Motor neuron (in vitro differentiated cells): ENCODE results near the gene HMGN5. TPM values are rescaled to one million over a fixed set of nuclear protein-coding genes. Genes with fewer than 3 reads are reported as not detected.

Experiments
- ATAC-seq, 8 experiments: fragments of 200-7000 bp; cut with Tn5 transposase; replicated peaks in 6 of 8; 2 replicates each; pipeline ENCODE4 v1.8.0; 2021; ENCODE audit warnings: mild to moderate bottlenecking in 8 of 8, moderate library complexity in 8 of 8
- H3K27ac ChIP-seq, 2 donors: fragments of 250-450 bp; sonication (Bioruptor Pico); 2 replicates each; pipeline ENCODE4 v1.9.0; 2021; ENCODE audit warnings: antibody characterized with exemption in 2 of 2, mild to moderate bottlenecking in 2 of 2, moderate library complexity in 1 of 2
- H3K4me1 ChIP-seq, 2 donors: fragments of 250-450 bp; sonication (Bioruptor Pico); replicated peaks in 1 of 2; 2 replicates each; pipeline ENCODE4 v1.6.1; 2021; ENCODE audit warnings: antibody characterized with exemption in 2 of 2, mild to moderate bottlenecking in 2 of 2, moderate library complexity in 1 of 2
- H3K4me3 ChIP-seq, 5 donors: fragments of 250-450 bp; sonication (Bioruptor Pico); 2 replicates each; pipeline ENCODE4 v1.9.0; 2021; ENCODE audit warnings: antibody characterized with exemption in 5 of 5, mild to moderate bottlenecking in 5 of 5, moderate library complexity in 4 of 5
- WGBS, 10 experiments: fragments of 450-650 bp; shearing (Covaris generic); methylation state at CpG; one replicate each; pipeline ENCODE4 v1.0.0; 2022; 5-methylcytosine and 5-hydroxymethylcytosine counted together
- in situ Hi-C, 9 experiments: fragments of 400-800 bp; cut with MboI; loops; one replicate each; pipeline ENCODE4 v1.15.0; 2021; ENCODE audit warnings: low sequenced_read_pairs in 9 of 9, low pct_unique_long_range_greater_than_20kb in 2 of 9; ENCODE audit not compliant: unreplicated experiment in 9 of 9
- total RNA-seq, 8 experiments: library from RNA; unstranded; fragments of 300-600 nt; gene quantifications; 2 replicates each; pipeline versions ENCODE4 v1.2.3 to v1.2.4, GENCODE V29; 2022

Gene HMGN5, protein sequence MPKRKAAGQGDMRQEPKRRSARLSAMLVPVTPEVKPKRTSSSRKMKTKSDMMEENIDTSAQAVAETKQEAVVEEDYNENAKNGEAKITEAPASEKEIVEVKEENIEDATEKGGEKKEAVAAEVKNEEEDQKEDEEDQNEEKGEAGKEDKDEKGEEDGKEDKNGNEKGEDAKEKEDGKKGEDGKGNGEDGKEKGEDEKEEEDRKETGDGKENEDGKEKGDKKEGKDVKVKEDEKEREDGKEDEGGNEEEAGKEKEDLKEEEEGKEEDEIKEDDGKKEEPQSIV
- total RNA-seq, result 10 to 100 TPM in 1 of 8 experiments, 1 to 10 TPM in 7; 1.5 to 15.3 (median 2.3) TPM

DNA sequence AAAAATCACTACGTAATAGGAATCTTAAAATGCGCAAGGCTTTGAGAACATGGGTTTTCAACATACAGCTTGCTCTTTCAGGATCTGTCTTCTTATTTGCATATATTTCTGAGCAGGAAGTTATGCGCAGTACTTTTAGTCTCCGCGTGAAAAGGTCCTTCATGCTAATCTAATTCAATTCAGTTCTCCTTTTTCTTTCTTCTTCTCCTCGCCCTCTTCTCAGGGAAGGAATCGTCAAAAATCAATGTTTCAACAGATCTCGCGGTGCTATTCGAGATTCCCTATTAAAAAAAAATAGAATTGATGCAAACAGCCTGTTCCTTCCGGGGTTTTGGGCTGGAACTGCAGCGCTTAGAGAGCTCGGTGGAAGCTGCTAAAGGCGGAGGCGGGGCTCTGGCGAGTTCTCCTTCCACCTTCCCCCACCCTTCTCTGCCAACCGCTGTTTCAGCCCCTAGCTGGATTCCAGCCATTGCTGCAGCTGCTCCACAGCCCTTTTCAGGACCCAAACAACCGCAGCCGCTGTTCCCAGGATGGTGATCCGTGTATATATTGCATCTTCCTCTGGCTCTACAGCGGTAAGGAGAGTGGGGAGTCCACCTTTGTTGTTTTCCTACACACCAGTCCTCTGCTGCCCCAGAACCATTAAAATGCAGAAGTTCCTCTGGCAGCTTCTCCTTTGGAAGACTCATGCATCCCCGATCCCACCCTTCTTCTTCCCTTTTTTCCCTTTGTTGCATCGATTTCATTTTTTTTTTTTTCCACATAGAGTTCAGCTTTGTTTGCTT lies at the start of gene HMGN5, which contains the start of gene SH3BGRL:
Gene HMGN5, minus strand, starts transcription at position 243 of the 785 bp plus-strand sequence. CDS start 80,364 bp downstream, outside the sequence.
Gene SH3BGRL, plus strand, starts transcription at position 432 of the 785 bp plus-strand sequence. Its CDS starts 99 bp downstream, at position 531.
- 0 to 13% (median 0%) methylated on average over 1 to 19 of the region's 23 CpGs; no CpG with 5 or more reads in 4 of the 10 experiments for WGBS, 10 experiments
- ATAC-seq, result peak; percentile 92 to 100 (median 100)
- peak within 1 kb of the TSS; percentile 72 to 90 for H3K27ac ChIP-seq
- peak within 1 kb of the TSS; percentile 62 to 94 (median 64) for H3K4me3 ChIP-seq
- H3K4me1 ChIP-seq, result no peaks in the 10 kb centered on the region
- in situ Hi-C loops, result no loop called here

DNA sequence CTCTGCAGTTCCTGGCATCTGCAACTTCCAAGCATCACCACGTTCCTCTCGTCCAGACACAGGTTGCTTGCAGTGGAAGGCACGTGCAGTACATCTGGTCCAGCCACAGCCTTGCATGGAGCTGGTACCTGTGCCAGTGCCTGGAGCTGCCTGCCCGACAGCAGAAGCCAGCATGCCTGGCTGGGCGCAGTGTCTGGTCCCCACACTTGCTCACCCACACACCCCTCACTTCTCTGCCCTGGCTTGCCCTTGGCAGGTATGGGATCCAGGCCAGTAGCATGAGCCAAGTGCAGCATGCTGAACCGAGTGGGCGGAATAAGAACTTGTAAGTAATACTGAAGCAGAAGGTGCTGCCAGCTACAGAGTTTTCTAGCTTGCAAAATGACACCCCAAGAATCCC lies 40.0 kb upstream of the HMGN5 start:
- no peak overlapping the region for H3K27ac ChIP-seq
- in situ Hi-C loops, result no loop called here
- H3K4me3 ChIP-seq, result no peak overlapping the region
- H3K4me1 ChIP-seq, result no peaks in the 10 kb centered on the region
- WGBS, 10 experiments, result 78 to 100% methylated on average over 1 to 4 of the region's 7 CpGs; no CpG with 5 or more reads in 8 of the 10 experiments
- no peak for ATAC-seq

DNA sequence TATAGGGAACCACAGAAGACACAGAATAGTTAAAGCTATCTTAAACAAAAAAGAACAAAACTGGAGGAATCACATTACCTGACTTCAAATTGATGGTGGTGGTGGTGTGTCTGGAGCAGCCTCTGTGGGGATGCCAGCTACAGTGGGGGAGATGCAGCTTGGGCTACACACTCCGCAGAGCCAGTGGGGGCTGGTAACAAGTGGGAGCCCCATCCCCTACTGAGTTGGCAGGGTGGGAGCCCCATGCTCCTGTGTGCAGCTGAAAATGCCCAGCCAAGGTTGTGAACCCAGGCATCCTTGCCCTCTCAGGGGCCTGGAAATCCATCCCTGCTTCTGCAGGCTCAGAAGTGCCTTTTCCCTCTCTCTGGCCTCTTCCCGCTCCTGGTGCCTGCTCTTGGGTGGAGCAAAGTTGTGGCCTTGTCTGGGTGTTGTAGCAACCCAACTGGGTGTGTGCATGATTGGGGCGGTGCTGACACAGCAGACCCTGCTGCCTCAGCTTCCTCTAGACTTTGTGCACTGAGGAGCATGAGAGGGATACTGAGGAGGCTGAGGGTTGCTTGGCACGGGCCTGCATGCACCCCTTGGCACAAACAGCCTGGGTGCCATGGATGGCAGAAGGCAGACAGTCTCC lies 39.1 kb upstream of the HMGN5 start:
- in situ Hi-C loops, result no loop called here
- 40 to 100% (median 57%) methylated on average over 1 to 4 of the region's 4 CpGs; no CpG with 5 or more reads in 7 of the 10 experiments for WGBS, 10 experiments
- no peak overlapping the region for H3K27ac ChIP-seq
- H3K4me1 ChIP-seq, result no peaks in the 10 kb centered on the region
- H3K4me3 ChIP-seq, result no peak overlapping the region
- peak in 2 of 8 experiments; percentile 64 to 89 for ATAC-seq

DNA sequence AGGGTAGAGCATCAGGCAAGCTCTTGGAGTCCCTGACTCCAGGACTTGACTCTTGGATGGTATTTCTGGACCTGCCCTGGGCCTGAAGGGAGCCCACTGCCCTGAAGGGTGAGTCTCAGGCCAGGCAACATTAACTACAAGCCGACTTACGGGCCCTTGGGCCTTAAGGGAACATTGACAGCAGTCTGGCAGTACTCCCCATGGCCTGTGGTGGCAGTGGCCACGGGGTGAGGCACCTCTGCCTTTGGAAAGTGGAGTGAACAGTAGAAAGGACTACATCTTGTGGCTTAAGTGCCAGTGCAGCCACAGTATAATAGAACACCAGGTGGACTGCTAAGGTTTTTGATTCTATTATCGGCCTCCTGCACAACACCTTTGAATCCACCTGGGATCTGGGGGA lies 36.5 kb upstream of the HMGN5 start:
- 60 to 87% methylated on average over 2 to 3 of the region's 4 CpGs; no CpG with 5 or more reads in 8 of the 10 experiments for WGBS, 10 experiments
- in situ Hi-C loops, result no loop called here
- no peak overlapping the region for H3K4me3 ChIP-seq
- no peak for ATAC-seq
- H3K27ac ChIP-seq, result no peak overlapping the region
- no peaks in the 10 kb centered on the region for H3K4me1 ChIP-seq

DNA sequence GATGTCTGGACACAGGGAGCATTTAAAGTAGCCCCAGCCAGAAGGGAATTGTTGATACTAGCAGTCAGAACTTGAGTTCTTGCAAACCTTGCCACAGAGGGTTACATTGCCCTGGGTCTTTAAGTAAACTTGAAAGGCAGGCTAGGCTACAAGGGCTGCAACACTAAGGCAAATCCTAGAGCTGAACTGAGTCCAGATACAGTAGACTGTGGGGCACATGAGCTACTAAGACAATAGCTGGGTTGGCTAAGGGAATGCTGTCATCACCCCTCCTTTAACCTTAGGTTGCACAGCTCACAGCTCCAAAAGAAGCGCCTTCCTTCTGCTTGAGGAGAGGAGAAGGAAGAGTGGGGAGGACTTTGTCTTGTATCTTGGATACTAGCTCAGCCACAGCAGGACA lies 35.8 kb upstream of the HMGN5 start:
- no peak overlapping the region for H3K4me3 ChIP-seq
- in situ Hi-C loops, result no loop called here
- no peak for ATAC-seq
- WGBS, 10 experiments, result 67% methylated on average over 1 of the region's 1 CpG; no CpG with 5 or more reads in 9 of the 10 experiments
- H3K4me1 ChIP-seq, result no peaks in the 10 kb centered on the region
- H3K27ac ChIP-seq, result no peak overlapping the region

DNA sequence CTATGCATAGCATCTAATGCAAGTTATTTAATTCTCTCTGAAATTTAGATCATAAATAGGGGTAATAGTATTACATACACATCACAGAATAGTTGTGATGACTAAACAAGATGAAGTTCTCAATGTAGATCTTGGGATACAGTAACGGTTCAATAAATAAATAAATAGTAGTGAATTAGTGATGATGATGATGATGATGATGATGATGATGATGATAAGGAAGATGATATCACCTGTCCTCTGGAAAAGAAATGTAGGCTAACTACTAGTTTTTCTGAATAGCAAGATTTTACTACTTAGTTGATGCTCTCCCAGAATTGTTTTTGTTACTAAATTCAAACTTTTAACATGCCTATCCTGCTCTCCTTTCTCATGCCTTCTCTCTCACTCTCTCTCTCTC lies 30.5 kb upstream of the HMGN5 start:
- in situ Hi-C loops, result no loop called here
- Histone ChIP-seq H3K27ac (no peak overlapping the region), H3K4me3 (no peak overlapping the region), H3K4me1 (no peaks in the 10 kb centered on the region)
- ATAC-seq, result no peak
- WGBS, 10 experiments, result 43 to 100% (median 80%) methylated on average over 1 of the region's 1 CpG; no CpG with 5 or more reads in 6 of the 10 experiments

DNA sequence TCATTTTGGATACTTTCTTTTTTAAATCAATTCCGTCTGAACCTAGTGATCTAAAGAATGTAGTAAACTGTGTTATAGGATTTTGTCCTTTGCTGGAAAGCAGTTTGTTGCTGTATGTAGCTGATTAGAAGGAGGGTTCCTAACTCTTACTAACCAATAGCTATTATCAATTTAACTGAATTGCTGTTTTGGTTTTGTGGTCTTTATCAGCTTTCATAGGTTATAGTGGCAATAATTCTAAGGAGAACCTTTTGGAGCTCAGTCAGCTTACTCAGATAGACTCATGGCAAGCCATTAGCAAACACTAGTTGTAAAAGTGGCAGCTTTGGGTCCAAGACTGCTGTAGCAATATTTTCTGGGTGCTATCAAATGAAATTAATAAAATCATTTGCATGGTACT lies 29.8 kb upstream of the HMGN5 start:
- Histone ChIP-seq H3K4me1 (no peaks in the 10 kb centered on the region), H3K4me3 (no peak overlapping the region), H3K27ac (no peak overlapping the region)
- 22 to 100% (median 80%) methylated on average over 1 of the region's 1 CpG; no CpG with 5 or more reads in 6 of the 10 experiments for WGBS, 10 experiments
- in situ Hi-C loops, result no loop called here
- no peak for ATAC-seq

DNA sequence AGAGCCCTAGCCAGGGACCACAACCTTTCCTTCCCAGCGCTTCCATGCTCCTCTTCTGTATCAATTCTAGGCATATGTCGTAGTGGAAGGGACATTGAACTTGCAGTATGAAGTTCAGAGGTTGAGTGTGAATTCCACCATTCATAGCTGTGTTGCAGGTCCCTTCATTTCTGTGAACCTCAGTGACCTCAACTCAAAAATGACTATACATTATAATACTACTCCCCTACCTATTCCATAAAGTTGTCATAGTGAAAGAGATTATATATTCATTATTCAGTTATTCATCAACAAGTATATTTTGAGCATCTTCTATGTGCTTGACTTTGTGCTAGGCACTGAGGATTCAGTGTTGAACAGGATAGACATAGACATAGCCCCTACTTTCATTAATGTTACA lies 28.2 kb upstream of the HMGN5 start:
- ATAC-seq, result no peak
- no peak overlapping the region for H3K4me3 ChIP-seq
- 50 to 100% (median 80%) methylated on average over 1 of the region's 2 CpGs; no CpG with 5 or more reads in 7 of the 10 experiments for WGBS, 10 experiments
- no peaks in the 10 kb centered on the region for H3K4me1 ChIP-seq
- in situ Hi-C loops, result no loop called here
- H3K27ac ChIP-seq, result no peak overlapping the region

DNA sequence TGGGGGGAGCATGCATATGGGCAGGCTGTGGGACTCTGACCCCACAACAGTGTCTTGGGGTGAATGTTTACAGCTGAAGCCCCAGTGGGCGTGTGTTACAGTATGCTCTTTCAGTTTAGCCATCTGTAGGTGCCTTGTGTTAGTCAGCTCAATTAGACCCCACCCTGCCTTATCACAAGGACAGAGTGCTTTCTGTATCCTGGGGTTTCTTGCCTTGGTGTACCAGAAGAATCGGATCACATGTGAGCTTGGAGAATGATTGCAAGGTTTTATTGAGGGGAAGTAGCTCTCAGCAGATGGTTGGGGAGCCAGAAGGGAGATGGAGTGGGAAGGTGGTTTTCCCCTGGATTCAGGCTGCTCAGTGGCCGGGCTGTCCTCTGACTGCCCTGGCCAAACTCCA lies 27.5 kb upstream of the HMGN5 start:
- no peaks in the 10 kb centered on the region for H3K4me1 ChIP-seq
- ATAC-seq, result no peak
- in situ Hi-C loops, result no loop called here
- 41 to 100% methylated on average over 1 to 2 of the region's 3 CpGs; no CpG with 5 or more reads in 8 of the 10 experiments for WGBS, 10 experiments
- H3K4me3 ChIP-seq, result no peak overlapping the region
- no peak overlapping the region for H3K27ac ChIP-seq

DNA sequence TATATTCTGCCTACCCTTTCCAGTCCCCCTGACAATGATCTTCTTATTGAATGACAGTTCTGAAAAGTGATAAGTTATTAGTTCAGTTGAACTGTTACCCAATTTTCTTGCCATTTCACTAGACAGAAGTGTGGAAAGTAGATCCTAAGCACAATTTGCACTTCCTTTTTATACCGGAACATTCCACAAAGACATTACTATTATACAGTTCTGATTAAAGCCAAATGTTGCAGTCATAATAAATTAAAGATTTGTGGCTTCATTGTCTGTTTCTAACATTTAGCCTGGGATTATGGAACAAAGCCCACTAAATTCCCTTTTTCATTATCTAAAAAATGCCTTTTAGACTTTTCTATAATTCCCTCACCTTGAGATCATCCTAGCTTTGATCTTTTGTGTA lies 14.0 kb upstream of the HMGN5 start:
- Histone ChIP-seq H3K4me1 (no peaks in the 10 kb centered on the region), H3K4me3 (no peak overlapping the region), H3K27ac (no peak overlapping the region)
- ATAC-seq, result no peak
- WGBS, 10 experiments, result 18 to 100% (median 71%) methylated on average over 1 of the region's 1 CpG; no CpG with 5 or more reads in 5 of the 10 experiments
- in situ Hi-C loops, result no loop called here

DNA sequence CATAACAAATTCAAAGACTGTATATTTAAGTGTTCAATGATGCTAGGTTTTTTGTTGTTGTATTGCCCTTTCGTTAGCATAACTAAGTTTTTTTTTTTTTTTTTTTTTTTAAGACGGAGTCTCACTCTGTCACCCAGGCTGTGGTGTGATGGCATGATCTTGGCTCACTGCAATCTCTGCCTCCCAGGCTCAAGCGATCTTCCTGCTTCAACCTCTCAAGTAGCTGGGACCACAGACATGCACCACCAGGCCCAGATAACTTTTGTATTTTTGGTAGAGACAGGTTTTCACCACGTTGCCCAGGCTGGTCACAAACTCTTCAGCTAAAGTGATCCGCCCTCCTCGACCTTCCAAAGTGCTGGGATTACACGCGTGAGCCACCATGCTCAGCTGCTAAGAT lies 7.2 kb upstream of the HMGN5 start:
- Histone ChIP-seq H3K4me3 (no peak overlapping the region), H3K27ac (no peak overlapping the region), H3K4me1 (no peaks in the 10 kb centered on the region)
- in situ Hi-C loops, result no loop called here
- ATAC-seq, result no peak
- 40 to 100% (median 85%) methylated on average over 1 to 4 of the region's 8 CpGs; no CpG with 5 or more reads in 4 of the 10 experiments for WGBS, 10 experiments

DNA sequence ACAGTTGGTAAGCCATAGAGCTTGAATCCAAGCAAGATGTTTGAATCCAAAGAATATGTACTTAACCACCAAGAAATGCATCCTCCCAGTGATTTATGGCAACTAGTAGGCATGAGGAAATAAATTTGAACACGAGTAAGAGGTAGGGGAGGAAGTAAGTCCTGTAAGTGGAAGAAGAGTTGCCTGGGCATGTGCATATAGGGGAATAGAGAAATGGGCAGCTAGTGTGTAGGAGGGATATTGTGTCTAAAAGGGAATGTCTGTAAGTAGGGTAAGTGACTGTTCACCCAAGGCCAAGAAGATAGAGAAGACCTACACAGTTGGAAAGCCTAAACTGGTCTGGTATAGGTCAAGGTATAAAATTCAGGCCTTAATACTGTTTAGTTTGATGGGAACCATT lies 4.8 kb upstream of the HMGN5 start:
- no peak overlapping the region for H3K27ac ChIP-seq
- ATAC-seq, result no peak
- in situ Hi-C loops, result no loop called here
- H3K4me1 ChIP-seq, result no peaks in the 10 kb centered on the region
- WGBS, 10 experiments, result 20 to 56% (median 38%) methylated on average over 1 of the region's 1 CpG; no CpG with 5 or more reads in 7 of the 10 experiments
- no peak overlapping the region for H3K4me3 ChIP-seq

DNA sequence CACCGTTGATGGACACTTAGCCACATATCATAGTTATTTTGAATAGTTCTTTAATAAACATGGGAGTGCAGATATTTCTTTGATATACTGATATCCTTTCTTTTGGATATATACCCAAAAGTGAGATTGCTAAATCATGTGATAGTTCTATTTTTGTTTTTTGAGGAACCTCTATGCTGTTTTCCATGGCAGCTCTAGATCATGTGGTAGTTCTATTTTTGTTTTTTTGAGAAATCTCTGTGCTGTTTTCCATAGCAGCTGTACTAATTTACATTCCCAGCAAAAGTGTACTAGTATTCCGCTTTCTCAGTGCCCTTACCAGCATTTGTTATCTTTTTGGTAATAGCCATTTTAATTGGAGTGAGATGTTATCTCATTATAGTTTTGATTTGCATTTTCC lies 3.8 kb upstream of the HMGN5 start:
- no peak for ATAC-seq
- 36 to 100% (median 90%) methylated on average over 1 to 2 of the region's 2 CpGs; no CpG with 5 or more reads in 5 of the 10 experiments for WGBS, 10 experiments
- H3K4me1 ChIP-seq, result no peaks in the 10 kb centered on the region
- in situ Hi-C loops, result no loop called here
- H3K4me3 ChIP-seq, result no peak overlapping the region
- H3K27ac ChIP-seq, result no peak overlapping the region
